K562 (cell line): ENCODE data around the gene NAIF1. TPM values are rescaled to one million over a fixed set of nuclear protein-coding genes. Genes with fewer than 3 reads are reported as not detected.

Source experiments
- ATF1 ChIP-seq, 2 experiments: fragments of 450-650 bp in 1 of 2; IDR thresholded peaks; 2 replicates each; pipeline ENCODE4 v1.6.1; 2016; ENCODE audit warnings: missing compliant biosample characterization in 1 of 2, missing genetic modification characterization in 1 of 2
- KLF6 ChIP-seq: fragments of 250-450 bp; sonication (Bioruptor Pico); IDR thresholded peaks from 2 replicates; pipeline ENCODE4 v1.4.0; 2020; ENCODE audit warnings: mild to moderate bottlenecking, moderate library complexity, borderline replicate concordance
- NBN ChIP-seq: fragments of 450-650 bp; IDR thresholded peaks from 2 replicates; pipeline ENCODE4 v1.6.1; 2016; ENCODE audit warnings: low read depth, mild to moderate bottlenecking
- SRF ChIP-seq, 2 experiments: fragments of 250-450, 450-650 bp in 1 of 2; sonication (Bioruptor Pico) in 1 of 2; sonication (generic) in 1 of 2; formaldehyde crosslinking; IDR thresholded peaks; 2 replicates each; pipeline versions ENCODE4 v1.5.0 to v1.5.1; 2020 to 2022; ENCODE audit warnings: mild to moderate bottlenecking in 1 of 2, missing genetic modification reagents in 1 of 2
- STAT5A ChIP-seq: IDR thresholded peaks from 2 replicates; pipeline ENCODE4 v1.6.1; 2012; ENCODE audit warnings: low read length, inconsistent platforms, borderline replicate concordance
- TBL1XR1 ChIP-seq, 2 experiments: IDR thresholded peaks; 2 replicates each; pipeline ENCODE4 v1.6.1; 2012; ENCODE audit warnings: improper control_type of control experiment in 2 of 2, low read length in 2 of 2, mild to moderate bottlenecking in 1 of 2
- TCF7 ChIP-seq: sonication (generic); IDR thresholded peaks from 2 replicates; pipeline ENCODE4 v1.6.1; 2016; ENCODE audit warnings: antibody characterized with exemption, borderline replicate concordance
- U2AF1 ChIP-seq: fragments of 200-400 bp; formaldehyde crosslinking; optimal IDR thresholded peaks from 2 replicates; pipeline ENCODE3; 2017; ENCODE audit warnings: mild to moderate bottlenecking, low read depth, low read length, moderate library complexity
- ZNF778 ChIP-seq: fragments of 450-650 bp; formaldehyde crosslinking; IDR thresholded peaks from 2 replicates; pipeline ENCODE4 v1.4.0; 2020; ENCODE audit warnings: mild to moderate bottlenecking, moderate library complexity
- polyA plus RNA-seq, 8 experiments: library from polyadenylated mRNA; depleted of rRNA in 4 of 8; stranded (reverse) in 5 of 8; unstranded in 3 of 8; fragments of >200 nt; fragmentation: Nextera tagmentation in 2 of 8; fragmentation: Illumina TruSeq in 1 of 8; extraction: Ambion mirVana in 2 of 8; extraction: Trizol in 1 of 8; gene quantifications; 2 replicates each; pipeline versions ENCODE4 v1.2.1 to v1.2.3, GENCODE V29; 2011 to 2014; ENCODE audit warnings: inconsistent platforms in 1 of 8, missing spikeins in 1 of 8
- total RNA-seq, 7 experiments: library from RNA; depleted of rRNA in 6 of 7; stranded (reverse); fragments of >200 nt in 6 of 7; fragmentation: Illumina TruSeq in 2 of 7; extraction: Trizol in 2 of 7; gene quantifications; 2 replicates each; pipeline versions ENCODE4 v1.2.1 to v1.2.3, GENCODE V29; 2011 to 2021; ENCODE audit warnings: low replicate concordance in 1 of 7
- TF ChIP-seq, protein P1 (sequence below): fragments of 200-600 bp; sonication (generic); IDR thresholded peaks from one replicate; pipeline ENCODE4 v1.6.1; 2012; ENCODE audit warnings: mild to moderate bottlenecking, low read depth, low read length, inconsistent platforms
- TF ChIP-seq, protein P2 (sequence below): sonication (generic); formaldehyde crosslinking; IDR thresholded peaks from 2 replicates; pipeline ENCODE4 v1.8.0; 2022; ENCODE audit warnings: mild to moderate bottlenecking, missing genetic modification reagents
- TF ChIP-seq, protein P3 (sequence below), 2 experiments: fragments of 450-650 bp; conservative IDR thresholded peaks; 2 replicates each; pipeline ENCODE4 v1.6.1; 2017; ENCODE audit warnings: mild to moderate bottlenecking in 2 of 2, moderate library complexity in 2 of 2

The NAIF1 gene
- total and polyA plus RNA-seq, 9 of the 15 experiments (the other 6 are each of a cell fraction or from before 2014, with no cell fraction given), result 4.8 to 26.6 (median 17.2) TPM

DNA sequence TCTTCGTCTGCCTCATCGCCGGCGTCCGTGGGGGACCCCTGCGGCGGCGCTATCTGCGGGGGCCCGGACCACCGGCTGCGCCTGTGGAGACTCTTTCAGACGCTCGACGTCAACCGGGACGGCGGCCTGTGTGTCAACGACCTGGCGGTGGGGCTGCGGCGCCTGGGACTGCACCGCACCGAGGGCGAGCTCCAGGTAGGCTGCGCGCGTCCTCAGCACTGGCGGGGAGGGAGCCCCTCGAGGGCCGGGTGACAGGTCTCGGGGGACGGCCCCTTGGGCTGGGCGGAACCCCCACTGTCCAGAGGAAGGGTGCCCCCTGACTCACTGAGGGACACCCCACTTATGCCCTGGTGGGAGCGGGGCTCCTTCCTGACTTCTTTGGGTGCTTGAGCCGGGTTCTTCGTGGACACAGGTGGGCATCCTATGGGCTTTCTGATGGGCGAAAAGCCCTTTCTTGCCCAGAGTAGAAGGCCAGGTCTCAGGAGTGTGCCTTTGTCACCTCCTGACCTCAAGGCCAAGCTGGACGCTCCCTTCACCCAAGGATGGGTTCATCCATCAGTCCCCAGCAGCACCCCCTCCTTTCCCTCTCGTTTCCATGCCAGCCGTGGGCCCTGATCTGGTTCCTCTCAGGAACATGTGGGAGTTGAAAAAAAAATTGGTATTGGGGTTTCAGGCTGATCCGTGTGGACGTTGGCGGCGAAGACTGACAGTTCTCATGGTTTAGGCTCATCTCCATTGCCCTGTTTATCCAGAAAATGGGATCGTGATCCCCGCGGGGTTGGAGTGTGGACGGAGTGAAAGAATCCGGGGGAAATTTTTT lies 1.5 kb upstream of the NAIF1 start (continued):
- TF ChIP-seq, protein P1, sequence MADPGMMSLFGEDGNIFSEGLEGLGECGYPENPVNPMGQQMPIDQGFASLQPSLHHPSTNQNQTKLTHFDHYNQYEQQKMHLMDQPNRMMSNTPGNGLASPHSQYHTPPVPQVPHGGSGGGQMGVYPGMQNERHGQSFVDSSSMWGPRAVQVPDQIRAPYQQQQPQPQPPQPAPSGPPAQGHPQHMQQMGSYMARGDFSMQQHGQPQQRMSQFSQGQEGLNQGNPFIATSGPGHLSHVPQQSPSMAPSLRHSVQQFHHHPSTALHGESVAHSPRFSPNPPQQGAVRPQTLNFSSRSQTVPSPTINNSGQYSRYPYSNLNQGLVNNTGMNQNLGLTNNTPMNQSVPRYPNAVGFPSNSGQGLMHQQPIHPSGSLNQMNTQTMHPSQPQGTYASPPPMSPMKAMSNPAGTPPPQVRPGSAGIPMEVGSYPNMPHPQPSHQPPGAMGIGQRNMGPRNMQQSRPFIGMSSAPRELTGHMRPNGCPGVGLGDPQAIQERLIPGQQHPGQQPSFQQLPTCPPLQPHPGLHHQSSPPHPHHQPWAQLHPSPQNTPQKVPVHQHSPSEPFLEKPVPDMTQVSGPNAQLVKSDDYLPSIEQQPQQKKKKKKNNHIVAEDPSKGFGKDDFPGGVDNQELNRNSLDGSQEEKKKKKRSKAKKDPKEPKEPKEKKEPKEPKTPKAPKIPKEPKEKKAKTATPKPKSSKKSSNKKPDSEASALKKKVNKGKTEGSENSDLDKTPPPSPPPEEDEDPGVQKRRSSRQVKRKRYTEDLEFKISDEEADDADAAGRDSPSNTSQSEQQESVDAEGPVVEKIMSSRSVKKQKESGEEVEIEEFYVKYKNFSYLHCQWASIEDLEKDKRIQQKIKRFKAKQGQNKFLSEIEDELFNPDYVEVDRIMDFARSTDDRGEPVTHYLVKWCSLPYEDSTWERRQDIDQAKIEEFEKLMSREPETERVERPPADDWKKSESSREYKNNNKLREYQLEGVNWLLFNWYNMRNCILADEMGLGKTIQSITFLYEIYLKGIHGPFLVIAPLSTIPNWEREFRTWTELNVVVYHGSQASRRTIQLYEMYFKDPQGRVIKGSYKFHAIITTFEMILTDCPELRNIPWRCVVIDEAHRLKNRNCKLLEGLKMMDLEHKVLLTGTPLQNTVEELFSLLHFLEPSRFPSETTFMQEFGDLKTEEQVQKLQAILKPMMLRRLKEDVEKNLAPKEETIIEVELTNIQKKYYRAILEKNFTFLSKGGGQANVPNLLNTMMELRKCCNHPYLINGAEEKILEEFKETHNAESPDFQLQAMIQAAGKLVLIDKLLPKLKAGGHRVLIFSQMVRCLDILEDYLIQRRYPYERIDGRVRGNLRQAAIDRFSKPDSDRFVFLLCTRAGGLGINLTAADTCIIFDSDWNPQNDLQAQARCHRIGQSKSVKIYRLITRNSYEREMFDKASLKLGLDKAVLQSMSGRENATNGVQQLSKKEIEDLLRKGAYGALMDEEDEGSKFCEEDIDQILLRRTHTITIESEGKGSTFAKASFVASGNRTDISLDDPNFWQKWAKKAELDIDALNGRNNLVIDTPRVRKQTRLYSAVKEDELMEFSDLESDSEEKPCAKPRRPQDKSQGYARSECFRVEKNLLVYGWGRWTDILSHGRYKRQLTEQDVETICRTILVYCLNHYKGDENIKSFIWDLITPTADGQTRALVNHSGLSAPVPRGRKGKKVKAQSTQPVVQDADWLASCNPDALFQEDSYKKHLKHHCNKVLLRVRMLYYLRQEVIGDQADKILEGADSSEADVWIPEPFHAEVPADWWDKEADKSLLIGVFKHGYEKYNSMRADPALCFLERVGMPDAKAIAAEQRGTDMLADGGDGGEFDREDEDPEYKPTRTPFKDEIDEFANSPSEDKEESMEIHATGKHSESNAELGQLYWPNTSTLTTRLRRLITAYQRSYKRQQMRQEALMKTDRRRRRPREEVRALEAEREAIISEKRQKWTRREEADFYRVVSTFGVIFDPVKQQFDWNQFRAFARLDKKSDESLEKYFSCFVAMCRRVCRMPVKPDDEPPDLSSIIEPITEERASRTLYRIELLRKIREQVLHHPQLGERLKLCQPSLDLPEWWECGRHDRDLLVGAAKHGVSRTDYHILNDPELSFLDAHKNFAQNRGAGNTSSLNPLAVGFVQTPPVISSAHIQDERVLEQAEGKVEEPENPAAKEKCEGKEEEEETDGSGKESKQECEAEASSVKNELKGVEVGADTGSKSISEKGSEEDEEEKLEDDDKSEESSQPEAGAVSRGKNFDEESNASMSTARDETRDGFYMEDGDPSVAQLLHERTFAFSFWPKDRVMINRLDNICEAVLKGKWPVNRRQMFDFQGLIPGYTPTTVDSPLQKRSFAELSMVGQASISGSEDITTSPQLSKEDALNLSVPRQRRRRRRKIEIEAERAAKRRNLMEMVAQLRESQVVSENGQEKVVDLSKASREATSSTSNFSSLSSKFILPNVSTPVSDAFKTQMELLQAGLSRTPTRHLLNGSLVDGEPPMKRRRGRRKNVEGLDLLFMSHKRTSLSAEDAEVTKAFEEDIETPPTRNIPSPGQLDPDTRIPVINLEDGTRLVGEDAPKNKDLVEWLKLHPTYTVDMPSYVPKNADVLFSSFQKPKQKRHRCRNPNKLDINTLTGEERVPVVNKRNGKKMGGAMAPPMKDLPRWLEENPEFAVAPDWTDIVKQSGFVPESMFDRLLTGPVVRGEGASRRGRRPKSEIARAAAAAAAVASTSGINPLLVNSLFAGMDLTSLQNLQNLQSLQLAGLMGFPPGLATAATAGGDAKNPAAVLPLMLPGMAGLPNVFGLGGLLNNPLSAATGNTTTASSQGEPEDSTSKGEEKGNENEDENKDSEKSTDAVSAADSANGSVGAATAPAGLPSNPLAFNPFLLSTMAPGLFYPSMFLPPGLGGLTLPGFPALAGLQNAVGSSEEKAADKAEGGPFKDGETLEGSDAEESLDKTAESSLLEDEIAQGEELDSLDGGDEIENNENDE, result no peak
- TF ChIP-seq KLF6 (CRISPR knock-in tag) (no peak), ATF1 (CRISPR knock-in tag; IDR thresholded peaks at IDR 0.05) (no peak), ATF1 (tag; IDR thresholded peaks at IDR 0.05) (no peak), U2AF1 (peak; percentile 63), SRF (CRISPR knock-in tag; IDR thresholded peaks at IDR 0.05) (no peak), TBL1XR1 (IDR thresholded peaks at IDR 0.05; ENCODE audit: low read length in 2 of 2) (no peak), TCF7 (no peak), STAT5A (no peak), ZNF778 (CRISPR knock-in tag) (no peak), NBN (no peak)
- TF ChIP-seq, protein P2, sequence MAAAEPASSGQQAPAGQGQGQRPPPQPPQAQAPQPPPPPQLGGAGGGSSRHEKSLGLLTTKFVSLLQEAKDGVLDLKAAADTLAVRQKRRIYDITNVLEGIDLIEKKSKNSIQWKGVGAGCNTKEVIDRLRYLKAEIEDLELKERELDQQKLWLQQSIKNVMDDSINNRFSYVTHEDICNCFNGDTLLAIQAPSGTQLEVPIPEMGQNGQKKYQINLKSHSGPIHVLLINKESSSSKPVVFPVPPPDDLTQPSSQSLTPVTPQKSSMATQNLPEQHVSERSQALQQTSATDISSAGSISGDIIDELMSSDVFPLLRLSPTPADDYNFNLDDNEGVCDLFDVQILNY (CRISPR knock-in tag), result no peak
- TF ChIP-seq, protein P3, sequence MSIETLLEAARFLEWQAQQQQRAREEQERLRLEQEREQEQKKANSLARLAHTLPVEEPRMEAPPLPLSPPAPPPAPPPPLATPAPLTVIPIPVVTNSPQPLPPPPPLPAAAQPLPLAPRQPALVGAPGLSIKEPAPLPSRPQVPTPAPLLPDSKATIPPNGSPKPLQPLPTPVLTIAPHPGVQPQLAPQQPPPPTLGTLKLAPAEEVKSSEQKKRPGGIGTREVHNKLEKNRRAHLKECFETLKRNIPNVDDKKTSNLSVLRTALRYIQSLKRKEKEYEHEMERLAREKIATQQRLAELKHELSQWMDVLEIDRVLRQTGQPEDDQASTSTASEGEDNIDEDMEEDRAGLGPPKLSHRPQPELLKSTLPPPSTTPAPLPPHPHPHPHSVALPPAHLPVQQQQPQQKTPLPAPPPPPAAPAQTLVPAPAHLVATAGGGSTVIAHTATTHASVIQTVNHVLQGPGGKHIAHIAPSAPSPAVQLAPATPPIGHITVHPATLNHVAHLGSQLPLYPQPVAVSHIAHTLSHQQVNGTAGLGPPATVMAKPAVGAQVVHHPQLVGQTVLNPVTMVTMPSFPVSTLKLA (conservative IDR thresholded peaks at IDR 0.05), result no peak
